ENCODE measurements around the gene SMG5.
A peak's percentile ranks its signal among the peaks of the same experiment; 100 is the strongest.

Gene SMG5

GRCh38 chr1:156230473-156230837 is 52.2 kb downstream of the SMG5 start:
- Histone ChIP-seq H3K14ac (ENCODE audit: low read length) (no peak overlapping the region), H3K27ac (replicated peaks; ENCODE audit: low read length) (no peak overlapping the region), H3K4ac (ENCODE audit: low read length) (no peak overlapping the region), H3K4me1 (ENCODE audit: control insufficient read depth in 2 of 2, insufficient read depth in 1 of 2, low read depth in 1 of 2, low read length in 2 of 2) (no peaks in the 10 kb centered on the region), H3K18ac (ENCODE audit: low read length) (no peak overlapping the region), H3K4me3 (ENCODE audit: low read length in 2 of 2) (no peak overlapping the region), H4K8ac (ENCODE audit: low read depth, low read length) (no peak overlapping the region), H2AFZ (ENCODE audit: low read length) (no peak overlapping the region), H3K23ac (ENCODE audit: low read depth, low read length, poor library complexity) (no peak overlapping the region), H2AK5ac (ENCODE audit: low read depth, low read length) (no peak overlapping the region), H3K4me2 (ENCODE audit: insufficient read depth, low read length, poor library complexity, severe bottlenecking) (no peak overlapping the region), H4K91ac (ENCODE audit: low read depth, low read length, poor library complexity) (no peak overlapping the region), H2BK15ac (ENCODE audit: low read length) (no peak overlapping the region), H3K27me3 (ENCODE audit: control insufficient read depth in 3 of 3, insufficient read depth in 3 of 3, low read depth in 1 of 3, low read length in 3 of 3) (no peaks in the 10 kb centered on the region), H3K9ac (ENCODE audit: low read depth, low read length, poor library complexity) (no peak overlapping the region), H2BK5ac (ENCODE audit: low read length) (no peak overlapping the region), H3K79me1 (ENCODE audit: low read depth, low read length) (peaks cover 3% of the 10 kb centered on the region), H3K9me3 (replicated peaks in 1 of 2; ENCODE audit: control insufficient read depth in 2 of 2, insufficient read depth in 1 of 2, low read depth in 1 of 2, low read length in 2 of 2) (peaks cover 0 to 1% of the 10 kb centered on the region in 2 donors), H2BK120ac (ENCODE audit: low read depth, low read length) (no peak overlapping the region), H2BK12ac (ENCODE audit: low read length) (no peak overlapping the region), H3K36me3 (replicated peaks in 1 of 2; ENCODE audit: control insufficient read depth in 2 of 2, insufficient read depth in 2 of 2, low read length in 2 of 2) (peaks cover 21 to 65% of the 10 kb centered on the region in 2 donors)
- no peak for DNase-seq (ENCODE audit: low spot score)
- WGBS, 2 donors (ENCODE audit: extremely low coverage in 2 of 2, insufficient read length in 2 of 2, insufficient replicate concordance in 1 of 2), result no CpG with 5 or more reads among the region's 1 CpG

- H3K9ac ChIP-seq (ENCODE audit: low read depth, low read length, poor library complexity), result no peak overlapping the region
- H3K27me3 ChIP-seq (ENCODE audit: control insufficient read depth in 3 of 3, insufficient read depth in 3 of 3, low read depth in 1 of 3, low read length in 3 of 3), result no peaks in the 10 kb centered on the region
- H3K79me1 ChIP-seq (ENCODE audit: low read depth, low read length), result peaks cover 3% of the 10 kb centered on the region
- no peak overlapping the region for H3K18ac ChIP-seq (ENCODE audit: low read length)
- H3K4ac ChIP-seq (ENCODE audit: low read length), result no peak overlapping the region
- no peak overlapping the region for H3K23ac ChIP-seq (ENCODE audit: low read depth, low read length, poor library complexity)
- peaks cover 21 to 64% of the 10 kb centered on the region in 2 donors for H3K36me3 ChIP-seq (replicated peaks in 1 of 2; ENCODE audit: control insufficient read depth in 2 of 2, insufficient read depth in 2 of 2, low read length in 2 of 2)
- no peak overlapping the region for H3K14ac ChIP-seq (ENCODE audit: low read length)
- H4K8ac ChIP-seq (ENCODE audit: low read depth, low read length), result no peak overlapping the region
- no peak overlapping the region for H4K91ac ChIP-seq (ENCODE audit: low read depth, low read length, poor library complexity)
- no peak overlapping the region for H2BK15ac ChIP-seq (ENCODE audit: low read length)
- H3K4me1 ChIP-seq (ENCODE audit: control insufficient read depth in 2 of 2, insufficient read depth in 1 of 2, low read depth in 1 of 2, low read length in 2 of 2), result no peaks in the 10 kb centered on the region
- H3K27ac ChIP-seq (replicated peaks; ENCODE audit: low read length), result no peak overlapping the region
- no peak overlapping the region for H2AK5ac ChIP-seq (ENCODE audit: low read depth, low read length)
- no peak for DNase-seq (ENCODE audit: low spot score)
- H3K9me3 ChIP-seq (replicated peaks in 1 of 2; ENCODE audit: control insufficient read depth in 2 of 2, insufficient read depth in 1 of 2, low read depth in 1 of 2, low read length in 2 of 2), result peaks cover 0 to 1% of the 10 kb centered on the region in 2 donors
- H2BK12ac ChIP-seq (ENCODE audit: low read length), result no peak overlapping the region
- H2BK120ac ChIP-seq (ENCODE audit: low read depth, low read length), result no peak overlapping the region
- H2AFZ ChIP-seq (ENCODE audit: low read length), result no peak overlapping the region
- H3K4me2 ChIP-seq (ENCODE audit: insufficient read depth, low read length, poor library complexity, severe bottlenecking), result no peak overlapping the region
- no peak overlapping the region for H3K4me3 ChIP-seq (ENCODE audit: low read length in 2 of 2)
- no peak overlapping the region for H2BK5ac ChIP-seq (ENCODE audit: low read length)
- WGBS, 2 donors (ENCODE audit: extremely low coverage in 2 of 2, insufficient read length in 2 of 2, insufficient replicate concordance in 1 of 2), result no CpG with 5 or more reads among the region's 11 CpGs
Observed at GRCh38 chr1:156229809-156230472, 52.7 kb downstream of the SMG5 start.

- no CpG with 5 or more reads among the region's 7 CpGs for WGBS, 2 donors (ENCODE audit: extremely low coverage in 2 of 2, insufficient read length in 2 of 2, insufficient replicate concordance in 1 of 2)
Observed at GRCh38 chr1:156228501-156228900, 54.1 kb downstream of the SMG5 start.

GRCh38 chr1:156226782-156227181 is 55.8 kb downstream of the SMG5 start:
- H3K27ac ChIP-seq (replicated peaks; ENCODE audit: low read length), result no peak overlapping the region
- H4K91ac ChIP-seq (ENCODE audit: low read depth, low read length, poor library complexity), result no peak overlapping the region
- no peak overlapping the region for H3K18ac ChIP-seq (ENCODE audit: low read length)
- no peak overlapping the region for H2AK5ac ChIP-seq (ENCODE audit: low read depth, low read length)
- no peak overlapping the region for H3K23ac ChIP-seq (ENCODE audit: low read depth, low read length, poor library complexity)
- no CpG with 5 or more reads among the region's 4 CpGs for WGBS, 2 donors (ENCODE audit: extremely low coverage in 2 of 2, insufficient read length in 2 of 2, insufficient replicate concordance in 1 of 2)
- no peak overlapping the region for H2BK120ac ChIP-seq (ENCODE audit: low read depth, low read length)
- no peak overlapping the region for H3K4ac ChIP-seq (ENCODE audit: low read length)
- no peak overlapping the region for H3K14ac ChIP-seq (ENCODE audit: low read length)
- no peak overlapping the region for H2BK12ac ChIP-seq (ENCODE audit: low read length)
- DNase-seq (ENCODE audit: low spot score), result no peak
- no peaks in the 10 kb centered on the region for H3K9me3 ChIP-seq (replicated peaks in 1 of 2; ENCODE audit: control insufficient read depth in 2 of 2, insufficient read depth in 1 of 2, low read depth in 1 of 2, low read length in 2 of 2)
- no peak overlapping the region for H2BK5ac ChIP-seq (ENCODE audit: low read length)
- H2BK15ac ChIP-seq (ENCODE audit: low read length), result no peak overlapping the region
- H2AFZ ChIP-seq (ENCODE audit: low read length), result no peak overlapping the region
- H3K4me2 ChIP-seq (ENCODE audit: insufficient read depth, low read length, poor library complexity, severe bottlenecking), result no peak overlapping the region
- peaks cover 21 to 62% of the 10 kb centered on the region in 2 donors for H3K36me3 ChIP-seq (replicated peaks in 1 of 2; ENCODE audit: control insufficient read depth in 2 of 2, insufficient read depth in 2 of 2, low read length in 2 of 2)
- peak overlapping the region in 1 of 2 donors; percentile 30 for H3K4me3 ChIP-seq (ENCODE audit: low read length in 2 of 2)
- no peaks in the 10 kb centered on the region for H3K27me3 ChIP-seq (ENCODE audit: control insufficient read depth in 3 of 3, insufficient read depth in 3 of 3, low read depth in 1 of 3, low read length in 3 of 3)
- no peak overlapping the region for H4K8ac ChIP-seq (ENCODE audit: low read depth, low read length)
- no peak overlapping the region for H3K9ac ChIP-seq (ENCODE audit: low read depth, low read length, poor library complexity)
- no peaks in the 10 kb centered on the region for H3K4me1 ChIP-seq (ENCODE audit: control insufficient read depth in 2 of 2, insufficient read depth in 1 of 2, low read depth in 1 of 2, low read length in 2 of 2)
- H3K79me1 ChIP-seq (ENCODE audit: low read depth, low read length), result peaks cover 8% of the 10 kb centered on the region

More at GRCh38 chr1:156228501-156228900, 54.1 kb downstream of the SMG5 start:
- Histone ChIP-seq H2BK12ac (ENCODE audit: low read length) (no peak overlapping the region), H3K9me3 (replicated peaks in 1 of 2; ENCODE audit: control insufficient read depth in 2 of 2, insufficient read depth in 1 of 2, low read depth in 1 of 2, low read length in 2 of 2) (no peaks in the 10 kb centered on the region), H3K23ac (ENCODE audit: low read depth, low read length, poor library complexity) (no peak overlapping the region), H3K4me2 (ENCODE audit: insufficient read depth, low read length, poor library complexity, severe bottlenecking) (no peak overlapping the region), H3K4me3 (ENCODE audit: low read length in 2 of 2) (peak overlapping the region in 1 of 2 donors; percentile 6), H3K9ac (ENCODE audit: low read depth, low read length, poor library complexity) (no peak overlapping the region), H2AK5ac (ENCODE audit: low read depth, low read length) (no peak overlapping the region), H2BK120ac (ENCODE audit: low read depth, low read length) (no peak overlapping the region), H3K79me1 (ENCODE audit: low read depth, low read length) (peaks cover 5% of the 10 kb centered on the region), H3K18ac (ENCODE audit: low read length) (no peak overlapping the region), H3K14ac (ENCODE audit: low read length) (no peak overlapping the region), H4K91ac (ENCODE audit: low read depth, low read length, poor library complexity) (no peak overlapping the region), H2BK15ac (ENCODE audit: low read length) (no peak overlapping the region), H3K27me3 (ENCODE audit: control insufficient read depth in 3 of 3, insufficient read depth in 3 of 3, low read depth in 1 of 3, low read length in 3 of 3) (no peaks in the 10 kb centered on the region), H2BK5ac (ENCODE audit: low read length) (no peak overlapping the region), H3K4me1 (ENCODE audit: control insufficient read depth in 2 of 2, insufficient read depth in 1 of 2, low read depth in 1 of 2, low read length in 2 of 2) (no peaks in the 10 kb centered on the region), H3K27ac (replicated peaks; ENCODE audit: low read length) (no peak overlapping the region), H3K36me3 (replicated peaks in 1 of 2; ENCODE audit: control insufficient read depth in 2 of 2, insufficient read depth in 2 of 2, low read length in 2 of 2) (peaks cover 14 to 59% of the 10 kb centered on the region in 2 donors), H2AFZ (ENCODE audit: low read length) (no peak overlapping the region), H4K8ac (ENCODE audit: low read depth, low read length) (no peak overlapping the region), H3K4ac (ENCODE audit: low read length) (no peak overlapping the region)
- DNase-seq (ENCODE audit: low spot score), result no peak

Measured in neuronal stem cell (in vitro differentiated cells).